ENCODE measurements around the gene OVAAL. TPM values are rescaled to one million over a fixed set of nuclear protein-coding genes. Genes with fewer than 3 reads are reported as not detected.
A peak's percentile ranks its signal among the peaks of the same experiment; 100 is the strongest.
"Not testable (repeated sequence)": the region's sequence is repeated elsewhere in the genome, so short reads cannot be mapped to it uniquely, and the experiment has no call there.

OVAAL gene
- total RNA-seq, 1 donor from 2014 or later, result 1.1 TPM

DNA sequence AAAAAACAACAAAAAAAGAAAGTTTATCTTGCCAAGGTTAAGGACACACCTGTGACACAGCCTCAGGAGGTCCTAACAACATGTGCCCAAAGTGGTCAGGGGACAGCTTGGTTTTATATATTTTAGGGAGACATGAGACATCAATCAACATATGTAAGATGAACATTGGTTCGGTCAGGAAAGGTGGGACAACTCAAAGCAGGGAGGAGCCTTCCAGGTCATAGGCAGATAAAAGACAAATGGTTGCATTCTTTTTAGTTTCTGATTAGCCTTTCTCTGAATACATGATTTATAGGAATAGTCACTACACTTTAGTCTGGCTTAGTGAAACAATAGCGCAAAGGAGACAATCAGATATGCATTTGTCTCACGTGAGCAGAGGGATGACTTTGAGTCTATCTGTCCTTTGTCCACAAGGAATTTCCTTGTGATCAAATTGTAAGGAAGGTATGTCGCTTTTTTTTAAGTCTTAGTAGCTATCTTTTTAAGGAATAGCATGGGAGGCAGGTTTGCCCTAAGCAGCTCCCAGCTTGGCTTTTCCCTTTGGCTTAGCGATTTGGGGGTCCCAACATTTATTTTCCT is 23.3 kb upstream of the OVAAL start:
- DNase-seq (no peak), ATAC-seq (ENCODE audit: poor library complexity) (no peak)
- intact Hi-C loops (cut with DNase I), result no loop called here

DNA sequence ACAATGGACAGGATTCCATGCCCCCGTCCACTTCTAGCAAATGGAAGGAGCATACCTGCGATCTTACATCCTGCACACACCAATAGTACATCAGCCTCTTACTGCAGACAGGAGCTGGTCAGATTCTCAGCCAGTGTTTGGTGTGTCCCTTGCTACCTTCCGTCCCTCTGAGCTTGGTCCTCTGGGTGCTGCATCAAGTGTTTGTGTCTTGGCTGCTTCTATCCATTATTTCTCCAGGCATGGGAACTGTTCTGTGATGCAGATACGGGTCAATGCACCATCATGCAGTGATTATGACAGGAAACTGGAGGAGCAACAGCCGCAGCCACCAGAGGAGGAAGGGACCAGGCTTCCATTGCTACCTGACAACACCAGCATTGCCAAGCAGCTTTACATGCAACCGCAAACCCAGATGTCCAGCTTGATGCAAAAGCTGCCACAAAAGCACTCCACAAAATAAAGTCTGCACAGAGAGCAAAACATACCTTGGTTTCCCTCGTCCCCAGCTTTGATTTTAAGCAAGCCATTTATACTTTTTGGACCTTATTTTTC is 21.9 kb upstream of the OVAAL start:
- no peak for ATAC-seq (ENCODE audit: poor library complexity)
- intact Hi-C loops (cut with DNase I), result no loop called here
- DNase-seq, result no peak

GRCh38 chr1:180539136-180539535 is 19.6 kb upstream of the OVAAL start:
- peak; percentile 61 for ATAC-seq (ENCODE audit: poor library complexity)
- intact Hi-C loops (cut with DNase I), result no loop called here
- DNase-seq, result no peak

DNA sequence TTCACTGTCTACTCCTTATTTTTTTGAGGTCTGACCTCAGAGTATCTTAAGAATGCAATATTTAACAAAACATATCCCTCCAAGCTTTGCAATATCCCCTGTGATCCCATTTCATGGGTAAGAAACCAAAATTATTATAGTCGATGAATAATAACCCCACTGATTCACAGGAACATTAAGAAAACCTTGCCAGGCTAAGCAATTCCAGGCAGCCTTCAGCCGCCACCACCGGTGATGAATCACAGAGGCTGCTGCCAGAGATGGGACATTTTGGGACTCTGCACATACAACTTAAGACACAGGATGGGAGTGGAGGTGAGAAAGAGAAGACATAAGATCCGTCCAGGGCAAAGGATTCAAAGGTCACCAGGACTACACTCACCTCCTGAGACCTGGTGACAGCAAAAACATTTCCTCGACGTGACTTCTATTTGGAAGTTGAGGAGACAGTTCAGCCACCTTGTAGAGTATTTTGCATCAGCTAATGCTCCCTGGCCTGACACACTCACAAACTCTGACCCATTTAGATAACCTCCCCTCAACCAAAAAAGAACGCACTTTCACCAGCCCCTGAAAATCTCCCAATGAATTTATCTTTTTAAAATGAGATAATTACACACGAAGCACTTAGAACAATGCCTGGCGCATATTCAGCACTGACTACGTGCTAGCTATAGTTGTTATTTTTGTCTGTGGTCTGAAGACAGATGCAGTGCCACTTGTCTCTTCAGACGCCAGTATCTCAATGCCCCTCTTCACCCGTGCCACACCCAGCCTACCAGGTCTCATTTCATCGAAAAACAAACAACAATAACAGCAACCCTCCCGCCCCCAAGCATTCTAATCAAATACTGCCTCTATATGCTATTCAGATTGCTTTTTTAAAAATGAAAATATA is 17.8 kb upstream of the OVAAL start:
- ATAC-seq (ENCODE audit: poor library complexity), result peak; percentile 71
- intact Hi-C loops (cut with DNase I), result loop anchor here (5.0 kb wide), 1 partner anchor 91 kb away; the partner anchor contains the start of gene XPR1
- no peak for DNase-seq

DNA sequence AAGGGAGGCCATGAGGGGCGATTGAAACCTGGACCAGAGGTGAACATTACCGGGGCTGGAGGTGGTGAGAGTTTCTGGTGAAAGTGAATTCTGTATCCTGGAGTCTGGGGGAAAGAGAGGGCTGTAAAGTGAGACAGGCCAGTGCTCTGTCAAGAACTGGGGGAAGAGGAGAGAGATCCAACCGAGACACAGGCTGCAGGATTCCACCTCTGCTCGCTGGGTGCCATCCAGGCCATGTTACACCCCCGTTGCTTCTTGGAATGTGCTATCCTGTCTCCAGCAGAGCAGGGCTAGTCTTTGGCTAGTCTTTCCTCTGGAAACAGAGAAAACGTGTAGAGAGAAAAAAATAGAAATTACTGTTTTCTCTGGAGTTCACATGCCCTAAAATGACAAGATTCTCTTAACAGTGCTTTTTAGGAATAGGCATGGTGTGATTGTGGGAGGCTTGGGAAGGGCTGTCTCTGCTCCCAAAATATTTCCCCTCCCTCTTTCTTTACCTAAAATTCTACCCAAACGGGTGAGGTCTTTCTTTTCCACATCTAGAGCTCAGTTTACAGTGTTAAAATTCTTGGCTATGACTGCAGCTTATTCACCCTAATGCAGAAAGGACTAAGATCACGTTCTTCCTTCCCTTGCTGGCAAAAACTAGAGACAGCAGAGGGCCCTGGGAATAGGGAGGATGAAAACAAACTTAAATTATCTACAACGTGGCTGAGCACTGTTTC is 16.5 kb upstream of the OVAAL start:
- ATAC-seq (ENCODE audit: poor library complexity), result no peak
- DNase-seq, result no peak
- intact Hi-C loops (cut with DNase I), result loop anchor here (5.0 kb wide), 1 partner anchor 90 kb away; the partner anchor contains the start of gene XPR1

DNA sequence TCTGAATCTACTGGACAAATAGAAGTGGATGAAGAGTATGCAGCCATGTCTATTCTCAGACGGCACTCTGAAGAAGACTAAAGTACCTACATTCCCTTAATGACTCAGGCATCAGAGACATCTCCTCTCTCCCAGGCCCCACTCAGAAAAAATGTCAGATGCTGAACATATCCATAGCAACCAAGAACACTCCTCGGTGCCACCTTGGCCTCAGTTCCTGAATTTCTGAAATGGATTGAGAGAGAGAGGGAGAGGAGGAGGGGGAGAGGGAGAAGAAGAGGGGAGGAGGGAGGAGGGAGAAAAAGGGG is 16.0 kb upstream of the OVAAL start:
- intact Hi-C loops (cut with DNase I), result loop anchor here (5.0 kb wide), 1 partner anchor 90 kb away; the partner anchor contains the start of gene XPR1
- DNase-seq (no peak), ATAC-seq (ENCODE audit: poor library complexity) (no peak)

GRCh38 chr1:180544050-180544449 is 14.7 kb upstream of the OVAAL start:
- DNase-seq (no peak), ATAC-seq (ENCODE audit: poor library complexity) (no peak)
- intact Hi-C loops (cut with DNase I), result loop anchor here (5.0 kb wide), 1 partner anchor 88 kb away; the partner anchor contains the start of gene XPR1

DNA sequence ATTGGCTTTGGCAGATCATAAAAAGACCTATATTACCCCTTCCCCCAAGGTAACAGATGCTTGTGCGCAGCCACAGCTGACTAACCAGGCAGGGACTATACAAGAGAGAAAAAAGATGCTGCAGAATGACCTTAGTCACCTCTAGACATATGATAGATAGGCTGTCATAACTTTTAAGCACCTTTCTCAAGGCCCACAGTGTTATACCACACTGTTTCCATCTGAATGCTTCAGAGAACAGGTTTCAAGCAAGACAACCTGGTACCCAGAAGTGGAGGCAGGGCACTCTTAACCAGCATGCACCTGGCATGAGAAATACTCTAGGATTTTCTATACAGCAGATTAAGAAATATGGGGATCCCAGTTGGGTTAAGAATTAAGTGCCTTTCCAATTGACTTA is 12.8 kb upstream of the OVAAL start:
- no peak for ATAC-seq (ENCODE audit: poor library complexity)

GRCh38 chr1:180548686-180549317 is 10.0 kb upstream of the OVAAL start:
- ATAC-seq (ENCODE audit: poor library complexity) (no peak), DNase-seq (no peak)
- intact Hi-C loops (cut with DNase I), result no loop called here

More for the DNA sequence above, 12.8 kb upstream of the OVAAL start:
- no peak for DNase-seq
- intact Hi-C loops (cut with DNase I), result no loop called here

GRCh38 chr1:180549770-180550169 is 9.0 kb upstream of the OVAAL start:
- intact Hi-C loops (cut with DNase I); ATAC-seq (ENCODE audit: poor library complexity); DNase-seq: not testable (repeated sequence)

- DNase-seq (no peak), ATAC-seq (ENCODE audit: poor library complexity) (no peak)
- intact Hi-C loops (cut with DNase I), result no loop called here
Observed at GRCh38 chr1:180550241-180550640, 8.5 kb upstream of the OVAAL start.

DNA sequence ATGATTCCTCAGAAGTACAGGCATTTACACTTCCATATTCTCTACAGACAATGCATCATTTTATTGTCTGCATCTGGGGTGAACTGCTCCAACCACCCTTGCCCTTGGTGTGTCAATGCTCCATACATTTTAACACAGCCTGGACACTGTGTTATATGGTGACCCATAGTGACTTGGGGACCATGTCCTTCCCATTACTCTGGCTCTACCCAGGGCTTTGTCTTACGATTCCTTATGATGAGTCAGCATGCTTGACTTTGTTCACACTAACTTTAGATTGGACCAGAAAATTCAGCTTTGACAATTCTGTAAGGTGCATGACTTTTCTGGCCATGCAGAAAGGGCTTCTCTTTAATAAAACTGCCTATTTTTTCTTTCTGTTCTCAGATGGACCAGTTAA is 6.8 kb upstream of the OVAAL start:
- DNase-seq, result no peak
- intact Hi-C loops (cut with DNase I), result no loop called here
- ATAC-seq (ENCODE audit: poor library complexity), result no peak

GRCh38 chr1:180553046-180553445 is 5.7 kb upstream of the OVAAL start:
- ATAC-seq (ENCODE audit: poor library complexity); intact Hi-C loops (cut with DNase I); DNase-seq: not testable (repeated sequence)

DNA sequence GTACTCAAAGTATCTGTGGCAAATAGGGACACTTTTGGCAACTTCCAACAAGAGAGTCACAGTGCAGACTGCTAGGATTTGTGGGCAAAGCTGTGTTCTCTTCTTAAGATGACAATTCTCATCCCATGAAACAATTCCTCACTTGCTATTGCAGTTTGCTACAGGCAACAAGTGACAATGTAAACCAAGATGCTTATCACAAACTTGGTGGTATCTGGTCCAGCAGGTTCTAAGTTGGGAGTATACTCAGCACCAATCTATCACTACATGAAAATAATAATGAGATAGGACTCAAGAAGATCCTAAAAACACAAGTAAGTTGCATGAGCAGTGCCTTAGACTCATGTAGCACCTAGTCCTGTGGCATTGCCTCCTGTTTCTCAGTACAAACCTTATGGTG is 3.4 kb upstream of the OVAAL start:
- no peak for DNase-seq
- no peak for ATAC-seq (ENCODE audit: poor library complexity)
- intact Hi-C loops (cut with DNase I), result no loop called here

- DNase-seq, result no peak
- intact Hi-C loops (cut with DNase I), result no loop called here
- no peak for ATAC-seq (ENCODE audit: poor library complexity)
Observed at GRCh38 chr1:180560200-180560867, 1.6 kb downstream of the OVAAL start.

- ATAC-seq (ENCODE audit: poor library complexity) (peak; percentile 16), DNase-seq (no peak)
- intact Hi-C loops (cut with DNase I), result no loop called here
Observed at GRCh38 chr1:180560868-180561600, 2.3 kb downstream of the OVAAL start.

DNA sequence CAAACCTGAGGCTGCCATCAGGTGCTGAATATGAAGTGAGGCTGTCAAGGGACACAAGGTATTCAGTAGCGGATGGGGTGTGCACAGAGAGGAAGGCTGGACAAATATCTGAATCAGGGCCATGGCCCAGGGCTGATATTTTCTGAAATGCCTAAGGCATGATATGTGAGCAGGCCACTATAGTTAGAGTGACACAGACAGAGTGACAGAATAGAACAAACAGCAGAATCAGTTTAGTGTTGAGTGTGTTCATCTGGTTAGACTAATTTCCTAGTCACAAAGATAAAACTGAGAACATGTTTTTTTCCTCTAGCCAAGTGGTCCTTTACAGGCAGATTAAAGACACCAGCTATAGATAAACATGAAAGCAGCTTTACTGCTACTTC is 3.9 kb downstream of the OVAAL start:
- peak; percentile 87 for ATAC-seq (ENCODE audit: poor library complexity)
- intact Hi-C loops (cut with DNase I), result no loop called here

More for the DNA sequence above, 3.9 kb downstream of the OVAAL start:
- DNase-seq, result no peak

Data from Right ventricle myocardium superior (tissue), 1 donor.